ENCODE data around the gene GPSM3. TPM values are rescaled to one million over a fixed set of nuclear protein-coding genes. Genes with fewer than 3 reads are reported as not detected.
A peak's percentile ranks its signal among the peaks of the same experiment; 100 is the strongest.

The GPSM3 gene
- total and polyA plus RNA-seq, 2 of the 13 experiments (the other 11 are each of a cell fraction or from before 2014, with no cell fraction given): 0.18 to 6.2 TPM

GRCh38 chr6:32190054-32190851 lies 2.2 kb downstream of the GPSM3 start, which contains the start of gene PBX2 (continued):
- TF ChIP-seq UBTF (CRISPR knock-in tag; IDR thresholded peaks at IDR 0.05) (peak; percentile 35; the same call in 1 of the 2 replicates), MZF1 (CRISPR knock-in tag; IDR thresholded peaks at IDR 0.05; ENCODE audit: borderline replicate concordance) (no peak), REXO4 (CRISPR knock-in tag; IDR thresholded peaks at IDR 0.05; ENCODE audit: borderline replicate concordance) (no peak), NCOR1 (IDR thresholded peaks at IDR 0.05; ENCODE audit: borderline replicate concordance, low read length) (no peak), ESRRA (CRISPR knock-in tag; IDR thresholded peaks at IDR 0.05; ENCODE audit: low read depth) (0 out of 2 replicates have a peak, but pooled peaks have one; percentile 38), ZNF891 (CRISPR knock-in tag; IDR thresholded peaks at IDR 0.05) (peak; percentile 55; the same call in 1 of the 2 replicates), ZBTB44 (CRISPR knock-in tag; IDR thresholded peaks at IDR 0.05) (no peak), ZNF547 (CRISPR knock-in tag; IDR thresholded peaks at IDR 0.05) (no peak), ZNF12 (CRISPR knock-in tag; IDR thresholded peaks at IDR 0.05) (no peak), SOX5 (CRISPR knock-in tag; IDR thresholded peaks at IDR 0.05; ENCODE audit: borderline replicate concordance) (no peak), ZBTB1 (CRISPR knock-in tag; IDR thresholded peaks at IDR 0.05; ENCODE audit: borderline replicate concordance) (no peak), ZNF362 (CRISPR knock-in tag; IDR thresholded peaks at IDR 0.05; ENCODE audit: borderline replicate concordance) (no peak), KLF6 (CRISPR knock-in tag; IDR thresholded peaks at IDR 0.05) (0 out of 2 replicates have a peak, but pooled peaks have one; percentile 35), POLR2G (IDR thresholded peaks at IDR 0.05; ENCODE audit: low read depth, low read length) (peak; percentile 77), ZNF577 (CRISPR knock-in tag; IDR thresholded peaks at IDR 0.05; ENCODE audit: borderline replicate concordance, low read depth) (no peak), ZNF337 (CRISPR knock-in tag; IDR thresholded peaks at IDR 0.05; ENCODE audit: borderline replicate concordance, low read depth) (no peak), ZFY (CRISPR knock-in tag; IDR thresholded peaks at IDR 0.05) (peak; percentile 74), TARDBP (CRISPR knock-in tag; IDR thresholded peaks at IDR 0.05) (0 out of 2 replicates have a peak, but pooled peaks have one; percentile 20), ZNF30 (CRISPR knock-in tag; IDR thresholded peaks at IDR 0.05) (no peak), HIVEP1 (CRISPR knock-in tag; IDR thresholded peaks at IDR 0.05) (0 out of 2 replicates have a peak, but pooled peaks have one; percentile 32), KDM3A (CRISPR knock-in tag; IDR thresholded peaks at IDR 0.05; ENCODE audit: low read depth) (no peak), HOXD1 (CRISPR knock-in tag; IDR thresholded peaks at IDR 0.05) (no peak)
